Endothelial cell of umbilical vein (primary cell): Measurements from ENCODE around the gene CCDC188. TPM values are rescaled to one million over a fixed set of nuclear protein-coding genes. Genes with fewer than 3 reads are reported as not detected.

Experiments used
- BruUV-seq: library from RNA; stranded (reverse); fragments of 400-500 nt; replicated peaks from 2 replicates; lab custom pipeline; 2021; lab: Mats Ljungman, UMichigan
- CTCF ChIA-PET: fragments of 300-600, 350-600 bp; sonication (Branson Sonifier 250); formaldehyde crosslinking; loops from one replicate; lab custom pipeline; 2021; ENCODE audit warnings: antibody characterized with exemption, inconsistent platforms; lab: Charles Lee
- POLR2A ChIA-PET: fragments of 300-600, 350-600 bp; sonication (Branson Sonifier 250); formaldehyde crosslinking; loops from one replicate; lab custom pipeline; 2021; ENCODE audit warnings: antibody characterized with exemption, inconsistent platforms; lab: Charles Lee
- DNase-seq: peaks from one replicate; pipeline ENCODE4 v3.0.0-alpha.2; 2011; ENCODE audit warnings: low read depth, low spot score
- FAIRE-seq: peaks from 2 replicates; lab custom pipeline; 2011; peaks lifted over from hg19 to GRCh38; lab: Jason Lieb, UNC
- H2AFZ ChIP-seq: 2 replicates; pipeline ENCODE4 v1.6.0; 2012; ENCODE audit warnings: low read depth, low read length, control low read depth, inconsistent platforms
- H3K27ac ChIP-seq: 2 replicates; pipeline ENCODE4 v1.5.1; 2011; ENCODE audit warnings: low read depth, mild to moderate bottlenecking, control low read depth, low read length, moderate library complexity; ENCODE audit not compliant: insufficient read depth
- H3K27me3 ChIP-seq, 2 experiments: 2 replicates each; pipeline versions ENCODE4 v1.6.0 to v1.6.1; 2011; ENCODE audit warnings: low read length in 2 of 2, mixed read lengths in 1 of 2; ENCODE audit not compliant: control insufficient read depth in 2 of 2, insufficient read depth in 2 of 2
- H3K36me3 ChIP-seq, 2 experiments: 2 replicates in 1 of 2; 3 replicates in 1 of 2; pipeline ENCODE4 v1.5.1; 2011; ENCODE audit warnings: low read length in 2 of 2, mild to moderate bottlenecking in 1 of 2, moderate library complexity in 1 of 2; ENCODE audit not compliant: control insufficient read depth in 2 of 2, insufficient read depth in 2 of 2; ENCODE audit errors: extremely low read depth in 1 of 2
- H3K4me1 ChIP-seq: 3 replicates; pipeline ENCODE4 v1.5.1; 2011; ENCODE audit warnings: mild to moderate bottlenecking, low read length; ENCODE audit not compliant: control insufficient read depth, insufficient read depth; ENCODE audit errors: extremely low read depth
- H3K4me2 ChIP-seq: 2 replicates; pipeline ENCODE4 v1.6.1; 2011; ENCODE audit warnings: low read length, control low read depth, mixed read lengths; ENCODE audit not compliant: insufficient read depth
- H3K4me3 ChIP-seq, 3 experiments: fragments of 200-600 bp in 1 of 3; sonication (generic), shearing (Covaris generic) in 1 of 3; replicated peaks in 1 of 3; 2 replicates each; pipeline ENCODE4 v1.5.1; 2011 to 2016; ENCODE audit warnings: control low read depth in 3 of 3, low read length in 3 of 3, mild to moderate bottlenecking in 2 of 3, inconsistent platforms in 1 of 3, low read depth in 1 of 3, moderate library complexity in 1 of 3; ENCODE audit not compliant: insufficient read depth in 1 of 3
- H3K79me2 ChIP-seq: 2 replicates; pipeline ENCODE4 v1.6.0; 2012; ENCODE audit warnings: low read length, inconsistent platforms; ENCODE audit not compliant: control insufficient read depth, insufficient read depth
- H3K9ac ChIP-seq: replicated peaks from 2 replicates; pipeline ENCODE3; 2011; ENCODE audit warnings: low read length, control low read depth; ENCODE audit not compliant: insufficient read depth; ENCODE audit errors: extremely low read depth
- H3K9me1 ChIP-seq: replicated peaks from 3 replicates; pipeline ENCODE4 v1.6.0; 2011; ENCODE audit warnings: mild to moderate bottlenecking, low read length; ENCODE audit not compliant: control insufficient read depth, insufficient read depth; ENCODE audit errors: extremely low read depth
- H3K9me3 ChIP-seq: replicated peaks from 2 replicates; pipeline ENCODE4 v1.5.1; 2012; ENCODE audit warnings: low read length, inconsistent platforms; ENCODE audit not compliant: control insufficient read depth, insufficient read depth
- H4K20me1 ChIP-seq: replicated peaks from 2 replicates; pipeline ENCODE3; 2011; ENCODE audit warnings: mild to moderate bottlenecking, low read length; ENCODE audit not compliant: control insufficient read depth, insufficient read depth; ENCODE audit errors: extremely low read depth
- CTCF ChIP-seq, 2 donors: IDR thresholded peaks; 1 replicate in 1 of 2; 2 replicates in 1 of 2; pipeline ENCODE4 v1.5.1; 2011; ENCODE audit warnings: low read length in 2 of 2, mild to moderate bottlenecking in 2 of 2, moderate library complexity in 2 of 2, control low read depth in 1 of 2, inconsistent platforms in 1 of 2, low read depth in 1 of 2; ENCODE audit not compliant: insufficient read depth in 1 of 2; ENCODE audit errors: extremely low read depth in 1 of 2
- EZH2 ChIP-seq: IDR thresholded peaks from 2 replicates; pipeline ENCODE4 v1.6.1; 2012; ENCODE audit warnings: borderline replicate concordance, low read depth, mild to moderate bottlenecking, moderate library complexity, low read length, inconsistent platforms; ENCODE audit not compliant: severe bottlenecking
- FOS ChIP-seq: IDR thresholded peaks from 2 replicates; pipeline ENCODE4 v1.6.1; 2011; ENCODE audit warnings: mild to moderate bottlenecking, low read length, moderate library complexity, borderline replicate concordance; ENCODE audit not compliant: insufficient read depth
- GATA2 ChIP-seq: IDR thresholded peaks from 2 replicates; pipeline ENCODE4 v1.7.0; 2011; ENCODE audit warnings: low read depth, mild to moderate bottlenecking, moderate library complexity, mixed read lengths, low read length; ENCODE audit not compliant: insufficient read length, insufficient read depth
- JUN ChIP-seq: IDR thresholded peaks from 2 replicates; pipeline ENCODE4 v1.6.1; 2011; ENCODE audit warnings: borderline replicate concordance, low read depth; ENCODE audit not compliant: insufficient read length, insufficient read depth
- MAX ChIP-seq: IDR thresholded peaks from 2 replicates; pipeline ENCODE4 v1.6.1; 2011; ENCODE audit not compliant: insufficient read depth, insufficient read length
- MYC ChIP-seq: IDR thresholded peaks from one replicate; pipeline ENCODE4 v1.6.1; 2011; ENCODE audit warnings: mild to moderate bottlenecking, low read depth, low read length
- POLR2A ChIP-seq: IDR thresholded peaks from 2 replicates; pipeline ENCODE4 v1.6.1; 2012; ENCODE audit warnings: low read depth, mild to moderate bottlenecking, control low read depth, low read length
- POLR2AphosphoS5 ChIP-seq: IDR thresholded peaks from 2 replicates; pipeline ENCODE4 v1.6.1; 2012; ENCODE audit warnings: low read depth, mild to moderate bottlenecking, control low read depth, low read length, moderate library complexity; ENCODE audit not compliant: insufficient read depth
- dilution Hi-C: fragments of 300-500 bp; cut with MboI; formaldehyde crosslinking; loops from one replicate; pipeline ENCODE4 v1.15.0; 2019; ENCODE audit warnings: low sequenced_read_pairs; ENCODE audit not compliant: extremely low pct_ligation_motif_present
- intact Hi-C: fragments of 100-400 bp; cut with micrococcal nuclease; formaldehyde crosslinking; loops from one replicate; pipeline ENCODE4 v1.10.0; 2022
- polyA plus RNA-seq, 4 experiments: library from polyadenylated mRNA; depleted of rRNA in 3 of 4; stranded (reverse) in 3 of 4; unstranded in 1 of 4; fragments of >200 nt; gene quantifications; 2 replicates each; pipeline versions ENCODE4 v1.2.1 to v1.2.3, GENCODE V29; 2011 to 2012; ENCODE audit warnings: missing spikeins in 1 of 4
- total RNA-seq: library from RNA; stranded (reverse); gene quantifications from 2 replicates; pipeline ENCODE4 v1.2.3, GENCODE V29; 2021

The CCDC188 gene
- total and polyA plus RNA-seq, 2 donors (not counting 3 experiments of a cell fraction or from before 2014, with no cell fraction given) = 9.4 to 9.8 TPM

GRCh38 chr22:20187777-20188566 lies 37.1 kb upstream of the CCDC188 start:
- no peaks in the 10 kb centered on the region for H3K27me3 ChIP-seq
- intact Hi-C loops = no loop called here
- H3K36me3 ChIP-seq = no peaks in the 10 kb centered on the region
- DNase-seq (no peak), FAIRE-seq (no peak)
- H3K9me1 ChIP-seq = no peaks in the 10 kb centered on the region
- no peaks in the 10 kb centered on the region for H4K20me1 ChIP-seq
- ChIA-PET CTCF (interaction anchor here (1.2 kb wide), 1 partner anchor 31 kb away, joined by 3 read pairs; no protein-coding TSS in a partner anchor), POLR2A (no interaction called here)
- H3K9ac ChIP-seq = no peak overlapping the region
- H3K4me2 ChIP-seq = no peak overlapping the region
- H3K4me1 ChIP-seq = no peaks in the 10 kb centered on the region
- no peak for TF ChIP-seq GATA2
- no peaks in the 10 kb centered on the region for H3K79me2 ChIP-seq
- BruUV-seq = no TSS peak
- no peak overlapping the region for H3K27ac ChIP-seq
- no peak overlapping the region for H2AFZ ChIP-seq
- dilution Hi-C loops = no loop called here
- H3K4me3 ChIP-seq = no peak overlapping the region
- H3K9me3 ChIP-seq = no peaks in the 10 kb centered on the region

GRCh38 chr22:20186871-20187546 lies 36.2 kb upstream of the CCDC188 start:
- Histone ChIP-seq H3K4me3 (no peak overlapping the region), H3K79me2 (no peaks in the 10 kb centered on the region), H3K27me3 (no peaks in the 10 kb centered on the region), H3K4me1 (no peaks in the 10 kb centered on the region), H3K27ac (no peak overlapping the region), H3K9me1 (no peaks in the 10 kb centered on the region), H2AFZ (no peak overlapping the region), H3K36me3 (no peaks in the 10 kb centered on the region), H3K9me3 (no peaks in the 10 kb centered on the region), H3K4me2 (no peak overlapping the region), H4K20me1 (no peaks in the 10 kb centered on the region), H3K9ac (no peak overlapping the region)
- DNase-seq = no peak
- TF ChIP-seq EZH2 (no peak), FOS (no peak), POLR2A (no peak), MAX (no peak), MYC (no peak), JUN (no peak), CTCF (IDR thresholded peaks at IDR 0.05; ENCODE audit: extremely low read depth in 1 of 2, insufficient read depth in 1 of 2, low read depth in 1 of 2, low read length in 2 of 2) (no peak), GATA2 (no peak), POLR2AphosphoS5 (no peak)
- intact Hi-C loops = no loop called here
- dilution Hi-C loops = no loop called here
- POLR2A ChIA-PET = no interaction called here
- BruUV-seq = no TSS peak
- FAIRE-seq = no peak
- CTCF ChIA-PET = interaction anchor here (0.6 to 1.1 kb wide), 4 partner anchors 30 to 130 kb away, joined by 3 to 6 read pairs (median 3); no protein-coding TSS in a partner anchor
